Lower leg skin (tissue), 3 donors: ENCODE measurements around the gene TSEN54.

Source experiments
- POLR2A ChIP-seq, 2 donors: fragments of 450-650 bp; IDR thresholded peaks; one replicate each; pipeline ENCODE4 v1.6.1; 2016 to 2017; ENCODE audit warnings: antibody characterized with exemption in 2 of 2, mild to moderate bottlenecking in 1 of 2, moderate library complexity in 1 of 2
- TF ChIP-seq, protein P1 (sequence below), 3 donors: fragments of 450-650 bp; IDR thresholded peaks; one replicate each; pipeline ENCODE4 v1.5.1; 2016; ENCODE audit warnings: antibody characterized with exemption in 3 of 3, mild to moderate bottlenecking in 3 of 3, moderate library complexity in 2 of 3

DNA sequence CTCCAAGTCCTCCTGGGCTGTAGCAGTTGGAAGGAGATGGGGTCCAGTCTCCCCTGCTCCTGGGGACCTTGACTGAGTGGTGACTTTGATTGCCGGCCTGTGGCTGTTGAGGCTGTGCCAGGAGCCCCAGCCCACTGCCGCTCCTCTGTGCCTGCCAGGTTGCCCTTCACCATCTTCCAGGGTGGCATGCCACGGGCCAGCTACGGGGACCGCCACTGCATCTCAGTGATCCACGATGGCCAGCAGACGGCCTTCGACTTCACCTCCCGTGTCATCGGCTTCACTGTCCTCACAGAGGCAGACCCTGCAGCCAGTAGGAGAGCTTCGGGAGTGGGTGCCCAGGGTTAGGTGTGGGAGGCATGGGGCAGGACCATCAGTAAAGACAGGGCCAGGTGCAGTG is 47.9 kb downstream of the TSEN54 start:
- TF ChIP-seq POLR2A (IDR thresholded peaks at IDR 0.05), result no peak
- TF ChIP-seq, protein P1, sequence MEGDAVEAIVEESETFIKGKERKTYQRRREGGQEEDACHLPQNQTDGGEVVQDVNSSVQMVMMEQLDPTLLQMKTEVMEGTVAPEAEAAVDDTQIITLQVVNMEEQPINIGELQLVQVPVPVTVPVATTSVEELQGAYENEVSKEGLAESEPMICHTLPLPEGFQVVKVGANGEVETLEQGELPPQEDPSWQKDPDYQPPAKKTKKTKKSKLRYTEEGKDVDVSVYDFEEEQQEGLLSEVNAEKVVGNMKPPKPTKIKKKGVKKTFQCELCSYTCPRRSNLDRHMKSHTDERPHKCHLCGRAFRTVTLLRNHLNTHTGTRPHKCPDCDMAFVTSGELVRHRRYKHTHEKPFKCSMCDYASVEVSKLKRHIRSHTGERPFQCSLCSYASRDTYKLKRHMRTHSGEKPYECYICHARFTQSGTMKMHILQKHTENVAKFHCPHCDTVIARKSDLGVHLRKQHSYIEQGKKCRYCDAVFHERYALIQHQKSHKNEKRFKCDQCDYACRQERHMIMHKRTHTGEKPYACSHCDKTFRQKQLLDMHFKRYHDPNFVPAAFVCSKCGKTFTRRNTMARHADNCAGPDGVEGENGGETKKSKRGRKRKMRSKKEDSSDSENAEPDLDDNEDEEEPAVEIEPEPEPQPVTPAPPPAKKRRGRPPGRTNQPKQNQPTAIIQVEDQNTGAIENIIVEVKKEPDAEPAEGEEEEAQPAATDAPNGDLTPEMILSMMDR (IDR thresholded peaks at IDR 0.05), result no peak
